GM13976 (cell line): Measurements from ENCODE around the gene KLHL25.

Experiments
- DNase-seq: peaks from one replicate; pipeline ENCODE4 v3.0.0; 2012; ENCODE audit warnings: low spot score
- CTCF ChIP-seq: IDR thresholded peaks from 2 replicates; pipeline ENCODE4 v1.5.1; 2012; ENCODE audit warnings: borderline replicate concordance, mild to moderate bottlenecking; ENCODE audit not compliant: insufficient read depth; ENCODE audit errors: extremely low read depth, missing control alignments, control extremely low read depth
- in situ Hi-C: fragments of 300-500 bp; cut with MboI; formaldehyde crosslinking; loops from one replicate; pipeline ENCODE4 v1.12.0; 2022; ENCODE audit warnings: low sequenced_read_pairs, mixed read lengths, inconsistent platforms; ENCODE audit not compliant: unreplicated experiment

KLHL25 gene

GRCh38 chr15:85756411-85757072 is 38.2 kb downstream of the KLHL25 start:
- in situ Hi-C loops: no loop called here
- DNase-seq: no peak
- TF ChIP-seq CTCF: no peak

GRCh38 chr15:85755942-85756341 is 38.8 kb downstream of the KLHL25 start:
- in situ Hi-C loops: no loop called here
- no peak for TF ChIP-seq CTCF

GRCh38 chr15:85755471-85755870 is 39.3 kb downstream of the KLHL25 start:
- no peak for DNase-seq
- TF ChIP-seq CTCF: no peak
- in situ Hi-C loops: no loop called here

More at GRCh38 chr15:85755942-85756341, 38.8 kb downstream of the KLHL25 start:
- no peak for DNase-seq

- no peak for DNase-seq
- no peak for TF ChIP-seq CTCF
Observed at GRCh38 chr15:85754989-85755388, 39.7 kb downstream of the KLHL25 start.

GRCh38 chr15:85753791-85754452 is 40.8 kb downstream of the KLHL25 start:
- no peak for DNase-seq
- in situ Hi-C loops: no loop called here
- TF ChIP-seq CTCF: no peak

More at GRCh38 chr15:85754989-85755388, 39.7 kb downstream of the KLHL25 start:
- in situ Hi-C loops: no loop called here

GRCh38 chr15:85753261-85753660 is 41.5 kb downstream of the KLHL25 start:
- in situ Hi-C loops: no loop called here
- DNase-seq: no peak
- no peak for TF ChIP-seq CTCF
